GM23338 (cell line): ENCODE results near the gene IDH3A. TPM values are rescaled to one million over a fixed set of nuclear protein-coding genes. Genes with fewer than 3 reads are reported as not detected.

Experiments
- CREB1 ChIP-seq: fragments of 250-450 bp; sonication (Bioruptor Pico); IDR thresholded peaks from 2 replicates; pipeline ENCODE4 v1.5.0; 2020; ENCODE audit warnings: low read depth, mild to moderate bottlenecking, moderate library complexity
- EZH2 ChIP-seq: fragments of 200-600 bp; sonication (generic); IDR thresholded peaks from one replicate; pipeline ENCODE4 v1.8.0; 2017; ENCODE audit warnings: antibody characterized with exemption, mild to moderate bottlenecking, low read depth; ENCODE audit not compliant: unreplicated experiment
- JUNB ChIP-seq: IDR thresholded peaks from one replicate; pipeline ENCODE4 v1.6.1; 2016; ENCODE audit warnings: antibody characterized with exemption; ENCODE audit not compliant: unreplicated experiment
- NANOG ChIP-seq: IDR thresholded peaks from 2 replicates; pipeline ENCODE4 v1.6.1; 2016; ENCODE audit warnings: antibody characterized with exemption, borderline replicate concordance
- POLR2AphosphoS5 ChIP-seq: IDR thresholded peaks from 2 replicates; pipeline ENCODE4 v1.6.1; 2016; ENCODE audit warnings: antibody characterized with exemption, low read depth
- ZNF331 ChIP-seq: fragments of 250-450 bp; sonication (Bioruptor Pico); IDR thresholded peaks from 2 replicates; pipeline ENCODE4 v1.5.0; 2020; ENCODE audit warnings: low read depth, mild to moderate bottlenecking, moderate library complexity
- polyA plus RNA-seq: library from polyadenylated mRNA; unstranded; fragments of >200 nt; fragmentation: Nextera tagmentation; extraction: Ambion mirVana; gene quantifications from 2 replicates; pipeline ENCODE4 v1.2.1, GENCODE V29; 2016
- total RNA-seq: library from RNA; depleted of rRNA; stranded (reverse); fragments of >200 nt; shearing (Covaris generic); gene quantifications from 2 replicates; pipeline ENCODE4 v1.2.3, GENCODE V29; 2014
- TF ChIP-seq, protein P1 (sequence below): fragments of 250-450 bp; sonication (Bioruptor Pico); IDR thresholded peaks from 2 replicates; pipeline ENCODE4 v1.5.0; 2020; ENCODE audit warnings: mild to moderate bottlenecking, moderate library complexity
- TF ChIP-seq, protein P2 (sequence below): IDR thresholded peaks from one replicate; pipeline ENCODE4 v1.6.1; 2018; ENCODE audit warnings: antibody characterized with exemption; ENCODE audit not compliant: unreplicated experiment
- TF ChIP-seq, protein P3 (sequence below), 2 experiments: fragments of 200-600 bp in 1 of 2; sonication (generic) in 1 of 2; conservative IDR thresholded peaks; 2 replicates each; pipeline versions ENCODE4 v1.5.1 to v1.6.1; 2016 to 2017; ENCODE audit warnings: antibody characterized with exemption in 2 of 2, low read depth in 2 of 2, mild to moderate bottlenecking in 2 of 2, moderate library complexity in 1 of 2

Gene IDH3A
- total and polyA plus RNA-seq, 2 experiments from 2014 or later = 24.1 to 41.6 TPM

DNA sequence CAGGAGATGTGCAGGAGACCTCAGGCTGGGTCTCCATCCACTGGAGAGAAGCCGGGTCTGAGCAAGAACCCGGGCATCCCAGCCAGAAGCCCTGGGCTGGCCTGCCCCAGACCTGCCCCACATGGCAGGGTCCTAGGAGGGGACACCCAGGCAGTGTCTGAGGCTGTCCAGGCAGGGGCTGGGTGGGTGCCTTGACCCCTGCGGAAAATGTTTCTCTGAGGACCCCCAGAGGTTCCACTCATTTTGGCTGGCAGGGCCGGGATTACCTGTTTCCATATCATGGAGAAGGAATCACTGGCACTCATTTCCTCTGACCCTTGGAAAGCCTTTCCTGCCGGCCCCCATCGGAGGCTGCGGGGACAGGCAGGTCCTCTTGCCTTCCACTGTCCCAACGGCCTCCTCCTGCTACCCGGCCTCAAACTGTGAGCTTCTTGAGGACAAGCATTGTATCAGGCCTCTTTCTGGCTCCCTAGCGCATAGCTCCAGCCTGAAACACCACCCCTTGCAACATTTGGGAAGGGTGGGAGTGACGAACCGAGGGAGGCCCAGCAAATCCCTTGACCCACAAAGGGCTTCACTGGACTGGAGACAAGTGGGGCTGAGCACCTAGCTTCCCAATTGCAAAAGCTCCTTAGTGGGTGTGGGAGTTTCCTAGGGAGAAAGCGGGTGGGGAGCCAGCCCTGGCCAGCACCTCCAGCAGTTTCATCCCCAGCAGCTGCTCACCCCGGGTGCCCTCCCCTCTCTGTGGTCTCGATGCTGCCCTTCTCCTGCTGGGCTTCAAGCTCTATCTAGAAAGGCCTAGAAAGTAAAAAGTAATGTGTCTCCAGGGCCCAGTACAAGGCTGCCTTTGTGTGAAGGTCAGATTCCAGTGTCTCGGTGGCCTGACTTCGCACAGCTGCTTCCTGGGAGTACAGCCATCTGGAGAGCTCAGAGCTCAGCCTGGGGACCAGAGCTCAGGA lies 55.5 kb downstream of the IDH3A start (continued):
- TF ChIP-seq, protein P1, sequence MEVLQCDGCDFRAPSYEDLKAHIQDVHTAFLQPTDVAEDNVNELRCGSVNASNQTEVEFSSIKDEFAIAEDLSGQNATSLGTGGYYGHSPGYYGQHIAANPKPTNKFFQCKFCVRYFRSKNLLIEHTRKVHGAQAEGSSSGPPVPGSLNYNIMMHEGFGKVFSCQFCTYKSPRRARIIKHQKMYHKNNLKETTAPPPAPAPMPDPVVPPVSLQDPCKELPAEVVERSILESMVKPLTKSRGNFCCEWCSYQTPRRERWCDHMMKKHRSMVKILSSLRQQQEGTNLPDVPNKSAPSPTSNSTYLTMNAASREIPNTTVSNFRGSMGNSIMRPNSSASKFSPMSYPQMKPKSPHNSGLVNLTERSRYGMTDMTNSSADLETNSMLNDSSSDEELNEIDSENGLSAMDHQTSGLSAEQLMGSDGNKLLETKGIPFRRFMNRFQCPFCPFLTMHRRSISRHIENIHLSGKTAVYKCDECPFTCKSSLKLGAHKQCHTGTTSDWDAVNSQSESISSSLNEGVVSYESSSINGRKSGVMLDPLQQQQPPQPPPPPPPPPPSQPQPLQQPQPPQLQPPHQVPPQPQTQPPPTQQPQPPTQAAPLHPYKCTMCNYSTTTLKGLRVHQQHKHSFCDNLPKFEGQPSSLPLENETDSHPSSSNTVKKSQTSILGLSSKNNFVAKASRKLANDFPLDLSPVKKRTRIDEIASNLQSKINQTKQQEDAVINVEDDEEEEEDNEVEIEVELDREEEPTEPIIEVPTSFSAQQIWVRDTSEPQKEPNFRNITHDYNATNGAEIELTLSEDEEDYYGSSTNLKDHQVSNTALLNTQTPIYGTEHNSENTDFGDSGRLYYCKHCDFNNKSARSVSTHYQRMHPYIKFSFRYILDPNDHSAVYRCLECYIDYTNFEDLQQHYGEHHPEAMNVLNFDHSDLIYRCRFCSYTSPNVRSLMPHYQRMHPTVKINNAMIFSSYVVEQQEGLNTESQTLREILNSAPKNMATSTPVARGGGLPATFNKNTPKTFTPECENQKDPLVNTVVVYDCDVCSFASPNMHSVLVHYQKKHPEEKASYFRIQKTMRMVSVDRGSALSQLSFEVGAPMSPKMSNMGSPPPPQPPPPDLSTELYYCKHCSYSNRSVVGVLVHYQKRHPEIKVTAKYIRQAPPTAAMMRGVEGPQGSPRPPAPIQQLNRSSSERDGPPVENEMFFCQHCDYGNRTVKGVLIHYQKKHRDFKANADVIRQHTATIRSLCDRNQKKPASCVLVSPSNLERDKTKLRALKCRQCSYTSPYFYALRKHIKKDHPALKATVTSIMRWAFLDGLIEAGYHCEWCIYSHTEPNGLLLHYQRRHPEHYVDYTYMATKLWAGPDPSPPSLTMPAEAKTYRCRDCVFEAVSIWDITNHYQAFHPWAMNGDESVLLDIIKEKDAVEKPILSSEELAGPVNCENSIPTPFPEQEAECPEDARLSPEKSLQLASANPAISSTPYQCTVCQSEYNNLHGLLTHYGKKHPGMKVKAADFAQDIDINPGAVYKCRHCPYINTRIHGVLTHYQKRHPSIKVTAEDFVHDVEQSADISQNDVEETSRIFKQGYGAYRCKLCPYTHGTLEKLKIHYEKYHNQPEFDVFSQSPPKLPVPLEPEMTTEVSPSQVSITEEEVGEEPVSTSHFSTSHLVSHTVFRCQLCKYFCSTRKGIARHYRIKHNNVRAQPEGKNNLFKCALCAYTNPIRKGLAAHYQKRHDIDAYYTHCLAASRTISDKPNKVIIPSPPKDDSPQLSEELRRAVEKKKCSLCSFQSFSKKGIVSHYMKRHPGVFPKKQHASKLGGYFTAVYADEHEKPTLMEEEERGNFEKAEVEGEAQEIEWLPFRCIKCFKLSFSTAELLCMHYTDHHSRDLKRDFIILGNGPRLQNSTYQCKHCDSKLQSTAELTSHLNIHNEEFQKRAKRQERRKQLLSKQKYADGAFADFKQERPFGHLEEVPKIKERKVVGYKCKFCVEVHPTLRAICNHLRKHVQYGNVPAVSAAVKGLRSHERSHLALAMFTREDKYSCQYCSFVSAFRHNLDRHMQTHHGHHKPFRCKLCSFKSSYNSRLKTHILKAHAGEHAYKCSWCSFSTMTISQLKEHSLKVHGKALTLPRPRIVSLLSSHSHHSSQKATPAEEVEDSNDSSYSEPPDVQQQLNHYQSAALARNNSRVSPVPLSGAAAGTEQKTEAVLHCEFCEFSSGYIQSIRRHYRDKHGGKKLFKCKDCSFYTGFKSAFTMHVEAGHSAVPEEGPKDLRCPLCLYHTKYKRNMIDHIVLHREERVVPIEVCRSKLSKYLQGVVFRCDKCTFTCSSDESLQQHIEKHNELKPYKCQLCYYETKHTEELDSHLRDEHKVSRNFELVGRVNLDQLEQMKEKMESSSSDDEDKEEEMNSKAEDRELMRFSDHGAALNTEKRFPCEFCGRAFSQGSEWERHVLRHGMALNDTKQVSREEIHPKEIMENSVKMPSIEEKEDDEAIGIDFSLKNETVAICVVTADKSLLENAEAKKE (CRISPR knock-in tag) = no peak
- TF ChIP-seq JUNB = no peak
- TF ChIP-seq CREB1 (CRISPR knock-in tag) = no peak
- no peak for TF ChIP-seq POLR2AphosphoS5
- TF ChIP-seq, protein P2, sequence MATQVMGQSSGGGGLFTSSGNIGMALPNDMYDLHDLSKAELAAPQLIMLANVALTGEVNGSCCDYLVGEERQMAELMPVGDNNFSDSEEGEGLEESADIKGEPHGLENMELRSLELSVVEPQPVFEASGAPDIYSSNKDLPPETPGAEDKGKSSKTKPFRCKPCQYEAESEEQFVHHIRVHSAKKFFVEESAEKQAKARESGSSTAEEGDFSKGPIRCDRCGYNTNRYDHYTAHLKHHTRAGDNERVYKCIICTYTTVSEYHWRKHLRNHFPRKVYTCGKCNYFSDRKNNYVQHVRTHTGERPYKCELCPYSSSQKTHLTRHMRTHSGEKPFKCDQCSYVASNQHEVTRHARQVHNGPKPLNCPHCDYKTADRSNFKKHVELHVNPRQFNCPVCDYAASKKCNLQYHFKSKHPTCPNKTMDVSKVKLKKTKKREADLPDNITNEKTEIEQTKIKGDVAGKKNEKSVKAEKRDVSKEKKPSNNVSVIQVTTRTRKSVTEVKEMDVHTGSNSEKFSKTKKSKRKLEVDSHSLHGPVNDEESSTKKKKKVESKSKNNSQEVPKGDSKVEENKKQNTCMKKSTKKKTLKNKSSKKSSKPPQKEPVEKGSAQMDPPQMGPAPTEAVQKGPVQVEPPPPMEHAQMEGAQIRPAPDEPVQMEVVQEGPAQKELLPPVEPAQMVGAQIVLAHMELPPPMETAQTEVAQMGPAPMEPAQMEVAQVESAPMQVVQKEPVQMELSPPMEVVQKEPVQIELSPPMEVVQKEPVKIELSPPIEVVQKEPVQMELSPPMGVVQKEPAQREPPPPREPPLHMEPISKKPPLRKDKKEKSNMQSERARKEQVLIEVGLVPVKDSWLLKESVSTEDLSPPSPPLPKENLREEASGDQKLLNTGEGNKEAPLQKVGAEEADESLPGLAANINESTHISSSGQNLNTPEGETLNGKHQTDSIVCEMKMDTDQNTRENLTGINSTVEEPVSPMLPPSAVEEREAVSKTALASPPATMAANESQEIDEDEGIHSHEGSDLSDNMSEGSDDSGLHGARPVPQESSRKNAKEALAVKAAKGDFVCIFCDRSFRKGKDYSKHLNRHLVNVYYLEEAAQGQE = no peak
- TF ChIP-seq EZH2 = no peak
- no peak for TF ChIP-seq ZNF331
- no peak for TF ChIP-seq NANOG
- TF ChIP-seq, protein P3, sequence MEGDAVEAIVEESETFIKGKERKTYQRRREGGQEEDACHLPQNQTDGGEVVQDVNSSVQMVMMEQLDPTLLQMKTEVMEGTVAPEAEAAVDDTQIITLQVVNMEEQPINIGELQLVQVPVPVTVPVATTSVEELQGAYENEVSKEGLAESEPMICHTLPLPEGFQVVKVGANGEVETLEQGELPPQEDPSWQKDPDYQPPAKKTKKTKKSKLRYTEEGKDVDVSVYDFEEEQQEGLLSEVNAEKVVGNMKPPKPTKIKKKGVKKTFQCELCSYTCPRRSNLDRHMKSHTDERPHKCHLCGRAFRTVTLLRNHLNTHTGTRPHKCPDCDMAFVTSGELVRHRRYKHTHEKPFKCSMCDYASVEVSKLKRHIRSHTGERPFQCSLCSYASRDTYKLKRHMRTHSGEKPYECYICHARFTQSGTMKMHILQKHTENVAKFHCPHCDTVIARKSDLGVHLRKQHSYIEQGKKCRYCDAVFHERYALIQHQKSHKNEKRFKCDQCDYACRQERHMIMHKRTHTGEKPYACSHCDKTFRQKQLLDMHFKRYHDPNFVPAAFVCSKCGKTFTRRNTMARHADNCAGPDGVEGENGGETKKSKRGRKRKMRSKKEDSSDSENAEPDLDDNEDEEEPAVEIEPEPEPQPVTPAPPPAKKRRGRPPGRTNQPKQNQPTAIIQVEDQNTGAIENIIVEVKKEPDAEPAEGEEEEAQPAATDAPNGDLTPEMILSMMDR (conservative IDR thresholded peaks at IDR 0.05; ENCODE audit: low read depth in 2 of 2) = no peak
